HG03280 (cell line): Measurements from ENCODE around the gene TRIM39.

ENCODE experiments used
- ATAC-seq: cut with Tn5 transposase; IDR thresholded peaks from one replicate; pipeline ENCODE4 v1.9.1; 2021; ENCODE audit warnings: mild to moderate bottlenecking, moderate library complexity; ENCODE audit not compliant: unreplicated experiment

TRIM39 gene

GRCh38 chr6:30325873-30326525, 728 bp upstream of the TRIM39 start:
- peak; percentile 43 for ATAC-seq

GRCh38 chr6:30327232-30327746, 562 bp downstream of the TRIM39 start:
- ATAC-seq = no peak

- ATAC-seq = no peak
These were observed 1.7 kb downstream of the TRIM39 start for GRCh38 chr6:30328397-30328796.

- ATAC-seq = no peak
These were observed 2.6 kb downstream of the TRIM39 start for GRCh38 chr6:30329331-30329730.

- no peak for ATAC-seq
These were observed 5.3 kb downstream of the TRIM39 start for GRCh38 chr6:30331981-30332380.

GRCh38 chr6:30334075-30334783, 7.5 kb downstream of the TRIM39 start:
- no peak for ATAC-seq

- no peak for ATAC-seq
These were observed 13.9 kb downstream of the TRIM39 start for GRCh38 chr6:30340589-30341054.

GRCh38 chr6:30341218-30341617, 14.5 kb downstream of the TRIM39 start:
- no peak for ATAC-seq

GRCh38 chr6:30341728-30342127, 15.0 kb downstream of the TRIM39 start:
- no peak for ATAC-seq

GRCh38 chr6:30344191-30344867, 17.6 kb downstream of the TRIM39 start:
- ATAC-seq = peak; percentile 4

- peak; percentile 93 for ATAC-seq
These were observed 18.3 kb downstream of the TRIM39 start, which contains the start of gene RPP21 for GRCh38 chr6:30344868-30345671. Gene RPP21, plus strand, starts transcription at chr6:30345156. Its CDS starts 16 bp downstream, at chr6:30345172.

GRCh38 chr6:30345852-30346251, 19.1 kb downstream of the TRIM39 start:
- ATAC-seq = no peak

- ATAC-seq = no peak
These were observed 22.2 kb downstream of the TRIM39 start for GRCh38 chr6:30348957-30349356.

- ATAC-seq = no peak
These were observed 22.9 kb downstream of the TRIM39 start for GRCh38 chr6:30349421-30350177.

GRCh38 chr6:30350524-30350923, 23.8 kb downstream of the TRIM39 start:
- no peak for ATAC-seq

GRCh38 chr6:30352550-30352949, 25.8 kb downstream of the TRIM39 start:
- ATAC-seq = no peak

- ATAC-seq = no peak
These were observed 28.6 kb downstream of the TRIM39 start for GRCh38 chr6:30355281-30355680.

GRCh38 chr6:30356536-30356935, 29.8 kb downstream of the TRIM39 start:
- ATAC-seq = no peak

GRCh38 chr6:30357678-30358540, 31.2 kb downstream of the TRIM39 start:
- no peak for ATAC-seq
